GM13977 (cell line): Measurements from ENCODE around the gene KRT78.

ENCODE experiments used
- DNase-seq: peaks from one replicate; pipeline ENCODE4 v3.0.0; 2012; ENCODE audit warnings: low spot score
- CTCF ChIP-seq: IDR thresholded peaks from 2 replicates; pipeline ENCODE4 v1.5.1; 2012; ENCODE audit warnings: mild to moderate bottlenecking, control low read depth; ENCODE audit not compliant: insufficient read depth; ENCODE audit errors: extremely low read depth, missing control alignments
- in situ Hi-C: fragments of 300-500 bp; cut with MboI; formaldehyde crosslinking; loops from one replicate; pipeline ENCODE4 v1.12.0; 2022; ENCODE audit warnings: low sequenced_read_pairs, low pct_unique_long_range_greater_than_20kb, mixed read lengths, inconsistent platforms; ENCODE audit not compliant: unreplicated experiment

The KRT78 gene

GRCh38 chr12:52838609-52839435, 10.0 kb downstream of the KRT78 start:
- TF ChIP-seq CTCF: no peak
- in situ Hi-C loops: no loop called here
- no peak for DNase-seq

GRCh38 chr12:52837781-52838608, 10.8 kb downstream of the KRT78 start:
- in situ Hi-C loops: no loop called here
- DNase-seq: no peak
- TF ChIP-seq CTCF: no peak

- no peak for DNase-seq
- in situ Hi-C loops: no loop called here
- TF ChIP-seq CTCF: no peak
Measured at GRCh38 chr12:52837413-52837741, 11.4 kb downstream of the KRT78 start.

- no peak for TF ChIP-seq CTCF
- DNase-seq: no peak
- in situ Hi-C loops: no loop called here
Measured at GRCh38 chr12:52836491-52837412, 12.0 kb downstream of the KRT78 start.

GRCh38 chr12:52836042-52836466, 12.7 kb downstream of the KRT78 start:
- in situ Hi-C loops: no loop called here
- TF ChIP-seq CTCF: no peak

More at GRCh38 chr12:52836042-52836466, 12.7 kb downstream of the KRT78 start:
- no peak for DNase-seq
